Testis (tissue), 3 donors: Measurements from ENCODE around the gene SBNO2. TPM values are rescaled to one million over a fixed set of nuclear protein-coding genes. Genes with fewer than 3 reads are reported as not detected.

Source experiments
- DNase-seq: peaks from one replicate; pipeline ENCODE4 v3.0.0-alpha.2; 2019
- H3K27ac ChIP-seq, 2 donors: fragments of 200-600 bp; sonication (generic); one replicate each; pipeline ENCODE4 v1.5.1; 2019
- H3K27me3 ChIP-seq: fragments of 200-600 bp; sonication (generic); one replicate; pipeline ENCODE4 v1.5.1; 2019
- H3K36me3 ChIP-seq: fragments of 200-600 bp; sonication (generic); one replicate; pipeline ENCODE4 v1.5.1; 2017; ENCODE audit warnings: low read depth; ENCODE audit errors: missing control alignments
- H3K4me1 ChIP-seq: fragments of 200-600 bp; sonication (generic); one replicate; pipeline ENCODE4 v1.5.1; 2019
- H3K4me3 ChIP-seq, 2 donors: fragments of 200-600 bp; sonication (generic); one replicate each; pipeline ENCODE4 v1.5.1; 2017 to 2019
- H3K9me3 ChIP-seq: fragments of 200-600 bp; sonication (generic); one replicate; pipeline ENCODE4 v1.5.1; 2017
- CTCF ChIP-seq, 3 experiments: fragments of 450-650 bp in 2 of 3; fragments of 200-600 bp in 1 of 3; sonication (generic) in 1 of 3; IDR thresholded peaks; one replicate each; pipeline ENCODE4 v1.5.1; 2016 to 2019; ENCODE audit warnings: antibody characterized with exemption in 3 of 3, mild to moderate bottlenecking in 2 of 3, moderate library complexity in 1 of 3
- POLR2A ChIP-seq: fragments of 450-650 bp; IDR thresholded peaks from one replicate; pipeline ENCODE4 v1.6.1; 2017; ENCODE audit warnings: antibody characterized with exemption, mild to moderate bottlenecking, moderate library complexity
- WGBS, 2 donors: methylation state at CpG; one replicate each; pipeline ENCODE4 v1.1.5; 2018; 5-methylcytosine and 5-hydroxymethylcytosine counted together
- intact Hi-C: fragments of 100-400 bp; cut with DNase I; formaldehyde crosslinking; loops from one replicate; pipeline ENCODE4 v1.15.1; 2023; ENCODE audit warnings: low total_unique reads
- polyA plus RNA-seq: library from polyadenylated mRNA; stranded (reverse); fragments of 350-450 nt; fragmentation: Illumina TruSeq; extraction: RNeasy Lipid Tissue Mini Kit (QIAGEN cat#74804); gene quantifications from one replicate; pipeline ENCODE4 v1.2.3, GENCODE V29; 2014; ENCODE audit warnings: low read depth, low replicate concordance; ENCODE audit not compliant: insufficient read depth
- total RNA-seq, 2 donors: library from RNA; depleted of rRNA; stranded (reverse); fragments of >200 nt; gene quantifications; one replicate each; pipeline ENCODE4 v1.2.3, GENCODE V29; 2016

Gene SBNO2
- total and polyA plus RNA-seq, 3 donors from 2014 or later, result 34.3 to 65.0 (median 58.9) TPM

GRCh38 chr19:1068009-1069001 is 105.8 kb downstream of the SBNO2 start:
- Histone ChIP-seq H3K36me3 (no peaks in the 10 kb centered on the region), H3K27ac (no peak overlapping the region), H3K27me3 (peaks cover 4% of the 10 kb centered on the region), H3K4me1 (peaks cover 4% of the 10 kb centered on the region), H3K4me3 (peak overlapping the region in 1 of 2 donors; percentile 29), H3K9me3 (no peaks in the 10 kb centered on the region)
- intact Hi-C loops, result no loop called here
- TF ChIP-seq POLR2A (no peak), CTCF (IDR thresholded peaks at IDR 0.05) (no peak)
- no peak for DNase-seq
- 71 to 81% methylated on average over 10 to 35 of the region's 45 CpGs for WGBS, 2 donors

- no peak overlapping the region for H3K27ac ChIP-seq
- 4 to 18% methylated on average over 6 to 38 of the region's 38 CpGs for WGBS, 2 donors
- intact Hi-C loops, result no loop called here
Measured at GRCh38 chr19:1067341-1067957, 106.6 kb downstream of the SBNO2 start.

GRCh38 chr19:1066748-1067340 is 107.2 kb downstream of the SBNO2 start, which contains the start of gene ARHGAP45:
TSS of gene ARHGAP45 (plus strand) at chr19:1067167. CDS start at chr19:1067406, 239 bp downstream.
- Histone ChIP-seq H3K27me3 (peaks cover 4% of the 10 kb centered on the region), H3K9me3 (no peaks in the 10 kb centered on the region), H3K4me3 (peak within 1 kb of the TSS; percentile 29 to 46), H3K36me3 (no peaks in the 10 kb centered on the region), H3K4me1 (peaks cover 4% of the 10 kb centered on the region), H3K27ac (no peak within 1 kb of the TSS)
- no peak for DNase-seq
- TF ChIP-seq CTCF (IDR thresholded peaks at IDR 0.05) (no peak), POLR2A (no peak)
- intact Hi-C loops, result no loop called here
- 2 to 7% methylated on average over 8 to 43 of the region's 61 CpGs for WGBS, 2 donors

More at GRCh38 chr19:1067341-1067957, 106.6 kb downstream of the SBNO2 start:
- H3K4me1 ChIP-seq, result peaks cover 4% of the 10 kb centered on the region
- no peak for DNase-seq
- no peaks in the 10 kb centered on the region for H3K36me3 ChIP-seq
- H3K4me3 ChIP-seq, result peak overlapping the region; percentile 29 to 46
- H3K27me3 ChIP-seq, result peaks cover 4% of the 10 kb centered on the region
- H3K9me3 ChIP-seq, result no peaks in the 10 kb centered on the region
- TF ChIP-seq CTCF (IDR thresholded peaks at IDR 0.05) (no peak), POLR2A (no peak)

- 39 to 47% methylated on average over 16 to 17 of the region's 17 CpGs for WGBS, 2 donors
- H3K4me1 ChIP-seq, result peaks cover 4% of the 10 kb centered on the region
Measured at GRCh38 chr19:1066251-1066747, 107.8 kb downstream of the SBNO2 start.

More at GRCh38 chr19:1066251-1066747, 107.8 kb downstream of the SBNO2 start:
- DNase-seq, result no peak
- Histone ChIP-seq H3K36me3 (no peaks in the 10 kb centered on the region), H3K9me3 (no peaks in the 10 kb centered on the region), H3K4me3 (peak overlapping the region in 1 of 2 donors; percentile 46), H3K27me3 (peaks cover 4% of the 10 kb centered on the region), H3K27ac (no peak overlapping the region)
- intact Hi-C loops, result no loop called here
- no peak for TF ChIP-seq CTCF (IDR thresholded peaks at IDR 0.05)
- no peak for TF ChIP-seq POLR2A
